Breast epithelium (tissue), 3 donors: ENCODE results near the gene CEBPB.

Source experiments
- CTCF ChIP-seq, 3 donors: fragments of 450-650 bp; IDR thresholded peaks; one replicate each; pipeline ENCODE4 v1.5.1; 2016 to 2017; ENCODE audit warnings: antibody characterized with exemption in 3 of 3, mild to moderate bottlenecking in 3 of 3, moderate library complexity in 3 of 3
- POLR2A ChIP-seq: fragments of 450-650 bp; IDR thresholded peaks from one replicate; pipeline ENCODE4 v1.6.1; 2016; ENCODE audit warnings: antibody characterized with exemption, mild to moderate bottlenecking, moderate library complexity

GRCh38 chr20:50198716-50199115 is 8.1 kb downstream of the CEBPB start:
- TF ChIP-seq CTCF (IDR thresholded peaks at IDR 0.05): no peak
- TF ChIP-seq POLR2A: no peak
